ENCODE data around the gene CTXND2. TPM values are rescaled to one million over a fixed set of nuclear protein-coding genes. Genes with fewer than 3 reads are reported as not detected.
"Not testable (repeated sequence)": the region's sequence is repeated elsewhere in the genome, so short reads cannot be mapped to it uniquely, and the experiment has no call there.

Gene CTXND2
- polyA plus RNA-seq, 3 donors = not detected

DNA sequence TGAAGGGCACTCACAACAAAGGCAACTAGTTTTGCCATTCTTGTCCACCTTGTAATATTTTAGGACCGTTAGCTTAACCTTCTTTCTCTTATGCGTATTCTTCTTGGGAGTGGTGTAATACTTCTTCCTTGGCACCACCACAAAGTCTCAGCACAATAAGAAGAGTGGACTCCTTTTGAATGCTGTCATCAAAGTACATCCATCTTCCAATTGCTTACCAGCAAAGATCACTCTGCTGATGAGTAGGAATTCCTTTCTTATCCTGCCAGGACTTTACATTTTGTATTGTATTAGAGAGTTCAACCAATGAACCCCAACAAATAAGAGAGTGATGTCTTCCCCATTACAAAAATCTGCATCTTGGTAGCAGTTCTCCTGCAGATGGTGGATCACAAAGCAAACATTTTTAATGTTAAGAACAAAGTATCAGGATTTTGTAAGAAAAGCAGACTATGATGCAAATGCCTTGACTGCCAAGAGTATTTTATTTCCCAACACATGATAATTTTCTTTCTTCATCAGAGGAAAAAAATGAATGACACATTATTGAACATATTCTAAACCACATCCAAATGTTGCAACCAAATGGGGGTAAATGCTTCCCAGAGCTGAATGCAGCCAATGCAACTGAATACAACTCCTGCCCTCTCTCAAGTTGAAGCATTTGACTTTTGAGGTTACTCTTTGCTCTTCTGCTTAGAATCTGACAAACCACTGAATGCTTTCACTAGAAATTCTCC is 5.4 kb upstream of the CTXND2 start:
- Histone ChIP-seq H3K9me3 (replicated peaks in 1 of 2; ENCODE audit: control insufficient read depth in 1 of 2, insufficient read depth in 1 of 2, low read length in 2 of 2) (no peaks in the 10 kb centered on the region), H3K4me3 (replicated peaks in 1 of 3; ENCODE audit: low read depth in 2 of 3, low read length in 3 of 3) (peak overlapping the region in 1 of 3 experiments; percentile 21), H2AFZ (ENCODE audit: insufficient read depth, low read depth, low read length, poor library complexity, severe bottlenecking) (peak overlapping the region; percentile 62), H3K79me2 (ENCODE audit: insufficient read depth, low read length) (no peaks in the 10 kb centered on the region), H3K27me3 (ENCODE audit: control insufficient read depth in 2 of 2, insufficient read depth in 2 of 2, low read length in 2 of 2) (no peaks in the 10 kb centered on the region), H3K36me3 (replicated peaks in 1 of 2; ENCODE audit: control insufficient read depth in 1 of 2, insufficient read depth in 2 of 2, low read length in 2 of 2) (no peaks in the 10 kb centered on the region), H3K4me1 (ENCODE audit: control insufficient read depth in 1 of 2, insufficient read depth in 2 of 2, low read length in 2 of 2) (peaks cover 27 to 34% of the 10 kb centered on the region in 2 donors), H3K27ac (ENCODE audit: low read depth in 1 of 2, low read length in 2 of 2) (peak overlapping the region in 1 of 2 donors; percentile 79), H3K9ac (ENCODE audit: insufficient read depth, low read length, poor library complexity, severe bottlenecking) (peak overlapping the region; percentile 17), H4K20me1 (ENCODE audit: insufficient read depth, low read length) (no peaks in the 10 kb centered on the region), H3K4me2 (replicated peaks; ENCODE audit: extremely low read depth, low read length, poor library complexity, severe bottlenecking) (peak overlapping the region; percentile 33)
- Mint-ChIP-seq H3K4me1 (peaks cover 30% of the 10 kb centered on the region), H3K27ac (peak overlapping the region; percentile 76 to 95 (median 91)), H3K9me3 (peaks cover 0 to 2% (median 0%) of the 10 kb centered on the region in 7 donors), H3K4me3 (no peak overlapping the region), H3K36me3 (no peaks in the 10 kb centered on the region), H3K27me3 (ENCODE audit: low read depth in 3 of 3) (peaks cover 0 to 3% (median 2%) of the 10 kb centered on the region in 3 donors)
- WGBS (ENCODE audit: insufficient coverage) = no CpG with 5 or more reads among the region's 2 CpGs
- DNase-seq = peak; percentile 71 to 91 (median 82)
- intact Hi-C loops (cut with micrococcal nuclease) = no loop called here
- TF ChIP-seq, protein P1, sequence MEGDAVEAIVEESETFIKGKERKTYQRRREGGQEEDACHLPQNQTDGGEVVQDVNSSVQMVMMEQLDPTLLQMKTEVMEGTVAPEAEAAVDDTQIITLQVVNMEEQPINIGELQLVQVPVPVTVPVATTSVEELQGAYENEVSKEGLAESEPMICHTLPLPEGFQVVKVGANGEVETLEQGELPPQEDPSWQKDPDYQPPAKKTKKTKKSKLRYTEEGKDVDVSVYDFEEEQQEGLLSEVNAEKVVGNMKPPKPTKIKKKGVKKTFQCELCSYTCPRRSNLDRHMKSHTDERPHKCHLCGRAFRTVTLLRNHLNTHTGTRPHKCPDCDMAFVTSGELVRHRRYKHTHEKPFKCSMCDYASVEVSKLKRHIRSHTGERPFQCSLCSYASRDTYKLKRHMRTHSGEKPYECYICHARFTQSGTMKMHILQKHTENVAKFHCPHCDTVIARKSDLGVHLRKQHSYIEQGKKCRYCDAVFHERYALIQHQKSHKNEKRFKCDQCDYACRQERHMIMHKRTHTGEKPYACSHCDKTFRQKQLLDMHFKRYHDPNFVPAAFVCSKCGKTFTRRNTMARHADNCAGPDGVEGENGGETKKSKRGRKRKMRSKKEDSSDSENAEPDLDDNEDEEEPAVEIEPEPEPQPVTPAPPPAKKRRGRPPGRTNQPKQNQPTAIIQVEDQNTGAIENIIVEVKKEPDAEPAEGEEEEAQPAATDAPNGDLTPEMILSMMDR (IDR thresholded peaks at IDR 0.05) = no peak

DNA sequence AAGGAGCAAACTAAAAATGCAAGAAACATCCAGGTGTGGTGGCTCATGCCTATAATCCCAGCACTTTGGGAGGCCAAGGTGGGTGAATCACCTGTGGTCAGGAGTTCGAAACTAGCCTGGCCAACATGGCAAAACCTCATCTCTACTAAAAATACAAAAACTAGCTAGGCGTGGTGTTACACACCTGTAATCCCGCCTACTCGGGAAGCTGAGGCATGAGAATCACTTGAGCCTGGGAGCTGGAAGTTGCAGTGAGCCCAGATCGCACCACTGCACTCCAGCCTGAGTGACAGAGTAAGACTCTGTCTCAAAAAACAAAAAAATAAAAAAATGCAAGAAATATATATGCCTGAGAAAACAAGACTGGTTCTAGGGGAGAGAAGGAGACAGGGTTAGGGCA is 3.8 kb upstream of the CTXND2 start:
- H4K20me1 ChIP-seq (ENCODE audit: insufficient read depth, low read length); H3K9me3 ChIP-seq (replicated peaks in 1 of 2; ENCODE audit: control insufficient read depth in 1 of 2, insufficient read depth in 1 of 2, low read length in 2 of 2); H3K4me3 ChIP-seq (replicated peaks in 1 of 3; ENCODE audit: low read depth in 2 of 3, low read length in 3 of 3); H3K27ac ChIP-seq (ENCODE audit: low read depth in 1 of 2, low read length in 2 of 2); H3K27ac Mint-ChIP-seq; H3K9me3 Mint-ChIP-seq; H3K4me2 ChIP-seq (replicated peaks; ENCODE audit: extremely low read depth, low read length, poor library complexity, severe bottlenecking); intact Hi-C loops (cut with micrococcal nuclease); H2AFZ ChIP-seq (ENCODE audit: insufficient read depth, low read depth, low read length, poor library complexity, severe bottlenecking); H3K4me3 Mint-ChIP-seq; H3K36me3 Mint-ChIP-seq; DNase-seq; H3K9ac ChIP-seq (ENCODE audit: insufficient read depth, low read length, poor library complexity, severe bottlenecking); H3K36me3 ChIP-seq (replicated peaks in 1 of 2; ENCODE audit: control insufficient read depth in 1 of 2, insufficient read depth in 2 of 2, low read length in 2 of 2); H3K27me3 Mint-ChIP-seq (ENCODE audit: low read depth in 3 of 3); H3K27me3 ChIP-seq (ENCODE audit: control insufficient read depth in 2 of 2, insufficient read depth in 2 of 2, low read length in 2 of 2); H3K79me2 ChIP-seq (ENCODE audit: insufficient read depth, low read length): not testable (repeated sequence)
- H3K4me1 Mint-ChIP-seq = peaks cover 23% of the 10 kb centered on the region
- WGBS (ENCODE audit: insufficient coverage) = 100% methylated on average over 1 of the region's 5 CpGs
- peaks cover 20 to 25% of the 10 kb centered on the region in 2 donors for H3K4me1 ChIP-seq (ENCODE audit: control insufficient read depth in 1 of 2, insufficient read depth in 2 of 2, low read length in 2 of 2)
